NCI-H510A (cell line): ENCODE results near the gene TATDN2.

Source experiments
- DNase-seq: peaks from one replicate; lab custom pipeline; 2025; lab: John Stamatoyannopoulos, UW

TATDN2 gene

DNA sequence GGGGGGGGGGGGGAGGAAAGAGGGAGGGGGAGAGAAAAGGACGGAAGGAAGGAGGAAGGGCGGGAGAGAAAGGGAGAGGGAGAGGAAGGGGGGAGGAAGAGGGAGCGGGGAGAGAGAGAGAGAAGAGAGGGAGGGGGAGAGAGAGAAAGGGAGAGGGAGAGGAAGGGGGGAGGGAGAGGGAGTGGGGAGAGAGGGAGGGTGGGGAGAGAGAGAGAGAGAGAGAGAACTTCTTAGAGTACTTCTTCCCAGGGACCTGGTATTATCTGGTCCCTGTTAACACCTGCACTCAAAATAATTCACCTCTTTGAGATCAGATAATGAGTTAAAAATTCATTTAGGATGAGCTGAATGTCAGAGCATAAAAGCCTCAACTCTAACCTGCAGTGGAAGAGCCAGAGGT, 71.5 kb downstream of the TATDN2 start:
- no peak for DNase-seq

DNA sequence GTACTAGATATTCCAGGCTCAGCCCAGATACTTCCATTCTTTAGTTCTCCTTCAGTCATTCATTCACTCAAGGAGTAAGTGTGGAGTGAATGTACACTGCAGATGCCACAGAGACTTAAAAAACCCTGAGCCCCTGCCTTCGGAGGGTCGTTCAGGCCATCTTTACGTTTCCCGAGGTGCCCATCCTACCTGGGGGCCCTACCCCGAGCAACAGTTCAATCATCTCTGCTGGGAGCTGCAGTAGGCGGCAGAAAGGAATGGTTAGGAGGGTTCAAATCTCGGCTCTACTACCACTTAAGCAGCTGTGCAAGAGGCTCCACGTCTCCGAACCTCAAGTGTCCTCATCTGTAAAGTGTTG, 72.0 kb downstream of the TATDN2 start:
- DNase-seq = no peak

DNA sequence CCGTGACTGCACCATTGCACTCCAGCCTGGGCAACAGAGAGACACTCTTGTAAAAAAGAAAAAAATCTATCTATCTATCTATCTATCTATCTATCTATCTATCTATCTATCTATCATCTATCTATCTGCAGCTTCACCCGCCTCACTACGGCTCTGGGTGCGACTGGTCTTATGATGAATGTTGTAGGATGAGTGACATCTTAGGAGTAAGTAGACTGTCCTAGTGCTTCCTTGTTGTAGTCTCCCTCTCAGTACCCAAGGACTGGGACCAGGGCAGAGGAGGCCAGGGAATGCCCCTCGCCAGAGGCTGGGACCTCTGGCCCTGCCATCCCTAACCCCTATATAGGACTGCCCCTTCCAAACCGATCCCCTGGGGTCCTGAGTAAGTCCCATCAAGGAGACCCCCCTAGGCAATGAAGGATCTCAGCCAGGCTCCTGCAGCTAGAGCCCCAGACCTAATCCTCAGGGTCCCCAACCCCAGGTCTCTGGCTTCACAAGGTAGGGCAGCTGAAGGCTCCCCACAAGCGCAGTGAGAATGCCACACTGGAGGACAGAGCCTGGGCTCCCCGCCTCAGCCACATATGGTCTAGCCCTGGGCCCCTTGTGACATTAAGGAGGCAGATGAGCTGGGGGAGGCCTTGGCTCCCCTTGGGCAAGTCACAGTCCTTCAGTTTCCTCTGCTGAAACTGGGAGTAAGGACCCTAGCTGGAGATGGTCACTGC, 73.5 kb downstream of the TATDN2 start:
- DNase-seq = no peak

DNA sequence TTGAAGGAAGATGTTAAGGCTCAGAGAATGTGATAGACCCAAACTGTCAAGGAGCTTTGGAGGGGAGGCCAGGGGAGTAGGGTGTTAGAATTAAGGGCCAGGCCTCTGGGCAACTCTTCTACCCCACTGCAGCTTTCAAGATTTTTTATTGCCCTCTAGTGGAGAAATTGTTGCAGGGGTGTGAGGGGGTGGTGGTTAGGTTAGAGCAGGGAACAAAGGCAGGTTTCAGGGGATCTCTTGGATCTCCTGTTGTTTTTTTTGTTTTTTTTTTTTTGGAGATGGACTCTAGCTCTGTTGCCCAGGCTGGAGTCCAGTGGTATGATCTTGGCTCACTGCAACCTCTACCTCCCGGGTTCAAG, 74.1 kb downstream of the TATDN2 start:
- no peak for DNase-seq

DNA sequence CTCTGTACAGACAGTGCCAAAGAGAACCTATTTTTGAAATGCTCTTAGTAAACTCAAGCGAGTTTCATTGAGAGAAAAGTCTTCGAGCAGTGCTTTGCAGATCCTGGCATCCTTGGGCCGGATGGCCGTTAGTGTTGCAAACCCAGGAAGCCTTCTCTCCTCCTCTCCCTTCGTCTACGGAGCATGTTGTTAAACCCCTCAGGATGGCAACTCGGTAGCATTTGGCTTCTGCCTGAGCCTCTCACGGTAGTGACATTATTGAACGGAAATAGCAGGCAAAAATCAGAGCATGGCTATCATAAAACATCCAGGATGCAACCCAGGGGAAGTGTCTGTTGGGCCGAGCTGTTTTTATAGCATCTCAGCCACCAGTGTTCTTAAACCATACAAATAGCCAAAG, 79.3 kb downstream of the TATDN2 start:
- no peak for DNase-seq

DNA sequence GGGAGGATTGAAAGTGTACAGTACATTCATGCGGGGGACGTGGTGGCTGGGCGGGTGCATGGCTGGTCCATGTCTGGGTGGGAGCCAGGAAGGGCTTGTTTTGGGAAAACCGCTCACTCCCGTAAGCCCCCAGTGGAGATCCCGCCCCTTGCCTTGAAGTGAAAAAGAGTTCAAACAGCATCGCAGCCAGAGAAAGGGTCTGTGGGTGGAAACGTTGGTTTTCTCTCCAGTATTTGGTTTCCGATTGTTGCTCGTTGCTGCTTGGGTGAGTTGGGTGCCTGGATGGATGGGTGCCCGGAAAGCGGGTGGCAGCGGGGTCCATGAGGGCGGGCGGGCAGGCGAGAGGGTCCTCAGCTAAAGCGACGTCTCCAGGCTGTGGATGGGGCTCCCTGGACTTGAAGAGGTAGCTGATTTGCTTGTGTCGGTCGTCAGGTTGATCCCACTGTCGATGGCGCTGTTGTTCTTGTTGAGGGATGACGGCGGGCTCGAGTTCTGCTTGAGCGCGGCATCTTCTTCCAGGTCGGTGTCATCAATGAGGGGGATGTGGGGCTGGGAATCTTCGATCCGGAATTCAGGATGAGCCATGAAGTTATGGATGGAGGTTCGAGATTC, 80.3 kb downstream of the TATDN2 start:
- no peak for DNase-seq

DNA sequence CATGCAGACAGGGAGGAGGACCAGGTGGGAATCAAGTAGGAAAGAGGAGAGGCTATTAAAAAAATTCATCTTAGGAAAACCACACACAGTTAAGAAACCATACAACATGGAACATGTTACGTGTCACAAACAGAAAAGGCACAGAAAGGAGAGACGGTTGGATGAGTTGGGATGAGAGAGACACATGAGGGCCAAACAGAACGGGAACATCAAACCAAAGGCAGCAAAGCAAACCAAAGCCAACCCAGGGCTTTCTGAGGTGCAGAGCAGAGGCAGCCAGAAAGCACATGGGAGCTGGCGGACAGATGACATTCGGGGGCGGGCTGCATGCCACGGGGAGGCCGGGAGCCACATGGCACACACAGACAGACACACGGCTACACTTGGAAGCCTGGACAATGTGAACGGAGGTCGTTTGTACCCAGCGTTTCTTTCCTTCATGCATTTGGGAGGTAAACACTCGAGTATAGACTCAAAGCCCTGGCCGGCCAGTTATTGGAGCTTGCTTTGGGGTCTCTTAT, 81.3 kb downstream of the TATDN2 start:
- no peak for DNase-seq

DNA sequence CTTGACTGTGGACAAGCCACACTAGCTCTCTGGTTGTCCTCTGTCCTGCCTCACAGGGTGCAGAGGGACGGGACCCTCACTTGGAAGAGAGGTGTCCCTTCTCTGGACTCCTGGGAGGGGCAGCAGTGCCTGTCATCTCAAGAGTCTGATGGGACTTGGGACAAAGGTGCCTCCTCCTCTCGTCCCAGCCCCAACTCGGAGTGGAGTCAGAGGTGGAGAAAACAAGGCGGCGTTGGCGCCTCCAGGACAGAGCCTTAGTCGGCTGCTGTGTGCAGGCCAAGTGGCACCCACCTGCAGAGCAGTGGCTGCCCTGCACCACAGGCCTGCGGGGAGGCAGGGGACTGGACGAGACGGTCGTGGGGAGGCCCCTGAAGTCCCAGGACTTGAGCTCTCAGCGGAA, 82.1 kb downstream of the TATDN2 start:
- no peak for DNase-seq
